Osteocyte (in vitro differentiated cells): ENCODE measurements around the gene ADGRL1. TPM values are rescaled to one million over a fixed set of nuclear protein-coding genes. Genes with fewer than 3 reads are reported as not detected.
"Not testable (repeated sequence)": the region's sequence is repeated elsewhere in the genome, so short reads cannot be mapped to it uniquely, and the experiment has no call there.

Source experiments
- DNase-seq: peaks from one replicate; pipeline ENCODE4 v3.0.0; 2021; ENCODE audit warnings: mixed read lengths; ENCODE audit not compliant: unreplicated experiment; ENCODE audit errors: extremely low spot score
- H3K27ac Mint-ChIP-seq: one replicate; pipeline ENCODE4 v1.8.0; 2021; ENCODE audit warnings: mild to moderate bottlenecking, mixed read lengths; ENCODE audit not compliant: unreplicated experiment
- H3K27me3 Mint-ChIP-seq: one replicate; pipeline ENCODE4 v1.8.0; 2021; ENCODE audit warnings: mixed read lengths; ENCODE audit not compliant: unreplicated experiment
- H3K36me3 Mint-ChIP-seq: one replicate; pipeline ENCODE4 v1.8.0; 2021; ENCODE audit warnings: mixed read lengths; ENCODE audit not compliant: unreplicated experiment
- H3K4me1 Mint-ChIP-seq: one replicate; pipeline ENCODE4 v1.8.0; 2021; ENCODE audit warnings: mixed read lengths; ENCODE audit not compliant: unreplicated experiment
- H3K4me3 Mint-ChIP-seq: one replicate; pipeline ENCODE4 v1.8.0; 2021; ENCODE audit warnings: mild to moderate bottlenecking, moderate library complexity, mixed read lengths; ENCODE audit not compliant: unreplicated experiment
- H3K9me3 Mint-ChIP-seq: one replicate; pipeline ENCODE4 v1.8.0; 2021; ENCODE audit warnings: mixed read lengths; ENCODE audit not compliant: unreplicated experiment
- CTCF ChIP-seq: fragments of 200-600 bp; sonication (generic); IDR thresholded peaks from 2 replicates; pipeline ENCODE4 v1.5.0; 2021; ENCODE audit warnings: antibody characterized with exemption, mild to moderate bottlenecking, moderate library complexity
- total RNA-seq: library from RNA; stranded (reverse); gene quantifications from 2 replicates; pipeline ENCODE4 v1.2.1, GENCODE V29; 2021

The ADGRL1 gene
- total RNA-seq, 1 donor from 2014 or later = 43.5 TPM

DNA sequence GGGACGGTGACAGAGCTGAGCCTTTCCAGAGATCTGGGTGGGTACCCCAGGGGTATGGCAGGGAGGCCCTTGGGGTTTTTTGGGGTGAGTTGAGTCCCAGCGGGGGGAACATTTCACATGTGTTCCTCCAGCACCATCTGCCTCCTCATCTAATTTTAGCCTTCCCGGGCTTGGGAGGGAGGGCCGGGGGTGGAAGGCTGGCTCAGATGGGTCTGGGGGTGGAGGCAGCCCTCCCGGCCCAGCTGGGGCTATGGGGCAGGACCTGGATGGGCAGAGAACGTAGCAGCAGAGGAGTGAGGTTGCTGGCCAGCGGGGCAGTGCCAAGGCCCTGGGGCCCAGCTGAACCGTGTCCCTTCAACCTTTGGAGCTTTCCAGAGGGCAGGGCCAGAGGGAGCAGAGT lies 23.5 kb downstream of the ADGRL1 start:
- no peaks in the 10 kb centered on the region for H3K9me3 Mint-ChIP-seq
- H3K4me1 Mint-ChIP-seq = peaks cover 2% of the 10 kb centered on the region
- TF ChIP-seq CTCF = no peak
- H3K36me3 Mint-ChIP-seq = no peaks in the 10 kb centered on the region
- no peak for DNase-seq
- no peak overlapping the region for H3K4me3 Mint-ChIP-seq
- H3K27ac Mint-ChIP-seq = no peak overlapping the region
- no peaks in the 10 kb centered on the region for H3K27me3 Mint-ChIP-seq

- Mint-ChIP-seq H3K9me3 (no peaks in the 10 kb centered on the region), H3K27me3 (no peaks in the 10 kb centered on the region), H3K4me3 (no peak overlapping the region), H3K36me3 (peaks cover 5% of the 10 kb centered on the region), H3K4me1 (peaks cover 2% of the 10 kb centered on the region), H3K27ac (no peak overlapping the region)
- no peak for DNase-seq
- no peak for TF ChIP-seq CTCF
These were observed 24.1 kb downstream of the ADGRL1 start for GRCh38 chr19:14181906-14182305.

GRCh38 chr19:14181199-14181598 lies 24.8 kb downstream of the ADGRL1 start:
- H3K4me1 Mint-ChIP-seq, H3K9me3 Mint-ChIP-seq, H3K4me3 Mint-ChIP-seq, H3K27ac Mint-ChIP-seq, H3K27me3 Mint-ChIP-seq, H3K36me3 Mint-ChIP-seq, DNase-seq: not testable (repeated sequence)

DNA sequence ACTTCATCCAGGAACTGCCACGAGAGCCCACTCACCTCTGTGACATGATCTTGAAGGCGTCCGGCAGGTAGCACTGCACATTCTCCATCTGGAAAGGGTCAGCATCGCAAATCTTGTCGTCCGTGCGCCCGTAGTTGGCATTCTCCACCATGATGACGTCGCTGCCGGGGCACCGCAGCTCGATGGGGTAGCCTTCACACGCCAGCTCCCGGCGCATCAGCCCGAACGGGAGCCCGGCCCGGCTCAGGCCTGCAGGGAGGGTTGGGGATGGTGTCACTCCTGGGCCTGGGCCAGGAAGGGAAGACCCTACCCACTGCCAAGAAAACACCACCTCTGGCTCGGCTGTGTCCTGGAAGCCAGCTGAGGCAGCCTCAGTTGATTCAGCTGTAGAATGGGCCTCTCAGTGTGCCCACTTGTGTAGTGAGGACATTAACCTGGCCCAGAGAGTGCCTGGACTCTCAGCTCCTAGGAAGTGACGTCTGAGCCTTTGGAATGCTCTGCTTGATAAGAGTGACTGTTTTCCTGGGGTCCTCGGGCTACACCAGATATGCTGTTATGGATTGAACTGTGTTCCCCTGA lies 28.4 kb downstream of the ADGRL1 start:
- DNase-seq = no peak
- TF ChIP-seq CTCF = no peak
- Mint-ChIP-seq H3K4me3 (no peak overlapping the region), H3K4me1 (no peaks in the 10 kb centered on the region), H3K27ac (no peak overlapping the region), H3K9me3 (no peaks in the 10 kb centered on the region), H3K27me3 (no peaks in the 10 kb centered on the region), H3K36me3 (peaks cover 13% of the 10 kb centered on the region)

DNA sequence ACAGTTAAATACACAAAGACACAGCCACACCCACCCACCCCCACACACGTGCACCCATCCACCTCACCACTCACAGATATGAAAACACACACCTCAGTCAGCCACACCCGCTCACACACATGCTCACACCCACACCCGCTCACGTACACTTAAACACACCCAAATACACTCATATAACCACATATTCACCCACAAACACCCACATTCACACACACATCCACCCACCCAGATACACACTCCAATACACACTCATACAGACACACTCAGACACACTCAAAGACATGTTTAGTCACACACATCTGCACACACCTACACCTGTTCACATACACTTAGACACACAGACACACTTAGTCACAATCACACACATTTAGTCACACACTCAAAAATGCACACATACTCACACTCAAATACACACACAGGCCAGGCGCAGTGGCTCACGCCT lies 30.6 kb downstream of the ADGRL1 start:
- Mint-ChIP-seq H3K27ac (no peak overlapping the region), H3K4me1 (no peaks in the 10 kb centered on the region), H3K4me3 (no peak overlapping the region), H3K9me3 (no peaks in the 10 kb centered on the region), H3K27me3 (no peaks in the 10 kb centered on the region), H3K36me3 (peaks cover 29% of the 10 kb centered on the region)
- no peak for TF ChIP-seq CTCF
- DNase-seq = no peak

- Mint-ChIP-seq H3K4me1 (no peaks in the 10 kb centered on the region), H3K27me3 (no peaks in the 10 kb centered on the region), H3K27ac (no peak overlapping the region), H3K36me3 (peaks cover 34% of the 10 kb centered on the region), H3K9me3 (no peaks in the 10 kb centered on the region), H3K4me3 (no peak overlapping the region)
- DNase-seq = no peak
- TF ChIP-seq CTCF = no peak
These were observed 31.1 kb downstream of the ADGRL1 start for GRCh38 chr19:14174883-14175282.
